Breast epithelium (tissue), 3 donors: ENCODE data around the gene CST5.

ENCODE experiments used
- CTCF ChIP-seq, 3 donors: fragments of 450-650 bp; IDR thresholded peaks; one replicate each; pipeline ENCODE4 v1.5.1; 2016 to 2017; ENCODE audit warnings: antibody characterized with exemption in 3 of 3, mild to moderate bottlenecking in 3 of 3, moderate library complexity in 3 of 3
- POLR2A ChIP-seq: fragments of 450-650 bp; IDR thresholded peaks from one replicate; pipeline ENCODE4 v1.6.1; 2016; ENCODE audit warnings: antibody characterized with exemption, mild to moderate bottlenecking, moderate library complexity
- POLR2AphosphoS5 ChIP-seq, 3 donors: sonication (generic); formaldehyde crosslinking; IDR thresholded peaks; one replicate each; pipeline ENCODE4 v1.6.1; 2017; ENCODE audit warnings: antibody characterized with exemption in 3 of 3

- TF ChIP-seq POLR2A (no peak), CTCF (IDR thresholded peaks at IDR 0.05) (peak in 2 of 3 donors; percentile 27 to 35), POLR2AphosphoS5 (IDR thresholded peaks at IDR 0.05) (no peak)
Observed at GRCh38 chr20:23889775-23890187, 10.2 kb upstream of the CST5 start.
